Cardiac muscle cell (in vitro differentiated cells and primary cell): Measurements from ENCODE around the gene LMF2. TPM values are rescaled to one million over a fixed set of nuclear protein-coding genes. Genes with fewer than 3 reads are reported as not detected.
A peak's percentile ranks its signal among the peaks of the same experiment; 100 is the strongest.

Source experiments
- DNase-seq, 2 donors: peaks; one replicate each; pipeline versions ENCODE4 v3.0.0 to v3.0.0-alpha.2; 2010 to 2017; ENCODE audit warnings: low read depth in 1 of 2, low spot score in 1 of 2
- H3K27ac ChIP-seq: fragments of 200-600 bp; sonication (generic); 2 replicates; pipeline ENCODE4 v1.5.1; 2016
- H3K27me3 ChIP-seq: fragments of 200-600 bp; sonication (generic); 2 replicates; pipeline ENCODE4 v1.6.0; 2016; ENCODE audit warnings: control low read depth
- H3K36me3 ChIP-seq: fragments of 200-600 bp; sonication (generic); 2 replicates; pipeline ENCODE4 v1.5.1; 2016; ENCODE audit warnings: control low read depth
- H3K4me1 ChIP-seq: fragments of 200-600 bp; sonication (generic); 2 replicates; pipeline ENCODE4 v1.8.1; 2017; ENCODE audit warnings: low read depth, mild to moderate bottlenecking, mixed run types
- H3K4me3 ChIP-seq: fragments of 200-600 bp; sonication (generic); 2 replicates; pipeline ENCODE4 v1.5.1; 2016; ENCODE audit warnings: mild to moderate bottlenecking
- H3K9me3 ChIP-seq: fragments of 200-600 bp; sonication (generic); 2 replicates; pipeline ENCODE4 v1.5.1; 2017; ENCODE audit warnings: low read depth, mild to moderate bottlenecking, control low read depth
- CTCF ChIP-seq: IDR thresholded peaks from 2 replicates; pipeline ENCODE4 v1.5.1; 2012; ENCODE audit warnings: low read depth, mild to moderate bottlenecking, low read length
- polyA plus RNA-seq: library from polyadenylated mRNA; unstranded; fragments of >200 nt; fragmentation: Nextera tagmentation; extraction: Ambion mirVana; gene quantifications from 2 replicates; pipeline ENCODE4 v1.2.1, GENCODE V29; 2016
- total RNA-seq: library from RNA; depleted of rRNA; stranded (reverse); fragments of >200 nt; gene quantifications from 2 replicates; pipeline ENCODE4 v1.2.3, GENCODE V29; 2016

Gene LMF2
- total and polyA plus RNA-seq, 2 experiments from 2014 or later: 82.9 to 91.7 TPM

- no peaks in the 10 kb centered on the region for H3K4me1 ChIP-seq
- no peaks in the 10 kb centered on the region for H3K27me3 ChIP-seq
- no peak overlapping the region for H3K27ac ChIP-seq
- no peaks in the 10 kb centered on the region for H3K9me3 ChIP-seq
- H3K36me3 ChIP-seq: peaks cover 48% of the 10 kb centered on the region
- no peak overlapping the region for H3K4me3 ChIP-seq
- TF ChIP-seq CTCF: no peak
- DNase-seq: no peak
Observed at GRCh38 chr22:50460938-50461337, 46.6 kb downstream of the LMF2 start.

GRCh38 chr22:50459496-50460140 lies 47.9 kb downstream of the LMF2 start:
- DNase-seq: no peak
- peaks cover 35% of the 10 kb centered on the region for H3K36me3 ChIP-seq
- H3K27me3 ChIP-seq: no peaks in the 10 kb centered on the region
- no peaks in the 10 kb centered on the region for H3K4me1 ChIP-seq
- H3K4me3 ChIP-seq: no peak overlapping the region
- TF ChIP-seq CTCF: no peak
- H3K27ac ChIP-seq: no peak overlapping the region
- H3K9me3 ChIP-seq: no peaks in the 10 kb centered on the region

- H3K4me3 ChIP-seq: no peak overlapping the region
- no peak overlapping the region for H3K27ac ChIP-seq
- no peak for TF ChIP-seq CTCF
- no peaks in the 10 kb centered on the region for H3K9me3 ChIP-seq
- H3K4me1 ChIP-seq: no peaks in the 10 kb centered on the region
- H3K27me3 ChIP-seq: no peaks in the 10 kb centered on the region
- DNase-seq: no peak
- H3K36me3 ChIP-seq: peaks cover 35% of the 10 kb centered on the region
Observed at GRCh38 chr22:50459016-50459415, 48.5 kb downstream of the LMF2 start.

- Histone ChIP-seq H3K9me3 (no peaks in the 10 kb centered on the region), H3K27me3 (no peaks in the 10 kb centered on the region), H3K27ac (no peak overlapping the region), H3K4me1 (no peaks in the 10 kb centered on the region), H3K4me3 (no peak overlapping the region), H3K36me3 (peaks cover 21% of the 10 kb centered on the region)
- DNase-seq: no peak
- TF ChIP-seq CTCF: peak; percentile 11
Observed at GRCh38 chr22:50456466-50457234, 50.9 kb downstream of the LMF2 start.

GRCh38 chr22:50456026-50456425 lies 51.5 kb downstream of the LMF2 start:
- Histone ChIP-seq H3K36me3 (peaks cover 14% of the 10 kb centered on the region), H3K27me3 (no peaks in the 10 kb centered on the region), H3K9me3 (no peaks in the 10 kb centered on the region), H3K4me1 (no peaks in the 10 kb centered on the region), H3K27ac (no peak overlapping the region), H3K4me3 (no peak overlapping the region)
- no peak for DNase-seq
- no peak for TF ChIP-seq CTCF
